WTC11 (cell line): ENCODE results near the gene ARHGAP15.

Source experiments
- CBFB ChIP-seq: sonication (generic); formaldehyde crosslinking; IDR thresholded peaks from 2 replicates; pipeline ENCODE4 v1.8.1; 2022; ENCODE audit warnings: mild to moderate bottlenecking, low read depth, missing genetic modification reagents
- ELF4 ChIP-seq: sonication (generic); formaldehyde crosslinking; IDR thresholded peaks from 2 replicates; pipeline ENCODE4 v1.8.1; 2022; ENCODE audit warnings: low read depth, mild to moderate bottlenecking, moderate library complexity, missing genetic modification reagents
- JUN ChIP-seq: sonication (generic); formaldehyde crosslinking; IDR thresholded peaks from 2 replicates; pipeline ENCODE4 v1.8.0; 2023; ENCODE audit warnings: mild to moderate bottlenecking, missing genetic modification reagents
- MXD4 ChIP-seq: fragments of 250-450 bp; sonication (Bioruptor Pico); IDR thresholded peaks from 2 replicates; pipeline ENCODE4 v1.8.0; 2021; ENCODE audit warnings: mild to moderate bottlenecking, moderate library complexity, borderline replicate concordance
- NFYB ChIP-seq: sonication (generic); formaldehyde crosslinking; conservative IDR thresholded peaks from 2 replicates; pipeline ENCODE4 v1.8.0; 2022; ENCODE audit warnings: low read depth, missing genetic modification reagents
- SP1 ChIP-seq: sonication (generic); formaldehyde crosslinking; conservative IDR thresholded peaks from 2 replicates; pipeline ENCODE4 v1.8.1; 2022; ENCODE audit warnings: missing genetic modification reagents
- ZBTB21 ChIP-seq: sonication (generic); formaldehyde crosslinking; IDR thresholded peaks from 2 replicates; pipeline ENCODE4 v1.8.1; 2023; ENCODE audit warnings: mild to moderate bottlenecking, missing genetic modification reagents, borderline replicate concordance
- ZNF138 ChIP-seq: sonication (generic); formaldehyde crosslinking; conservative IDR thresholded peaks from 2 replicates; pipeline ENCODE4 v1.8.1; 2022; ENCODE audit warnings: mild to moderate bottlenecking, moderate library complexity, missing genetic modification reagents
- ZNF263 ChIP-seq: sonication (generic); formaldehyde crosslinking; IDR thresholded peaks from 2 replicates; pipeline ENCODE4 v1.8.1; 2022; ENCODE audit warnings: low read depth, mild to moderate bottlenecking, moderate library complexity, missing genetic modification reagents
- TF ChIP-seq, protein P1 (sequence below): fragments of 200-600 bp; IDR thresholded peaks from 2 replicates; pipeline ENCODE4 v1.8.0; 2022; ENCODE audit warnings: antibody characterized with exemption
- TF ChIP-seq, protein P2 (sequence below): sonication (generic); formaldehyde crosslinking; IDR thresholded peaks from 2 replicates; pipeline ENCODE4 v1.8.1; 2022; ENCODE audit warnings: low read depth, missing genetic modification reagents, borderline replicate concordance
- TF ChIP-seq, protein P3 (sequence below): sonication (generic); formaldehyde crosslinking; IDR thresholded peaks from 2 replicates; pipeline ENCODE4 v1.8.0; 2022; ENCODE audit warnings: mild to moderate bottlenecking, missing genetic modification reagents
- TF ChIP-seq, protein P4 (sequence below): sonication (generic); formaldehyde crosslinking; IDR thresholded peaks from 2 replicates; pipeline ENCODE4 v1.8.1; 2023; ENCODE audit warnings: mild to moderate bottlenecking, missing genetic modification reagents, moderate library complexity

DNA sequence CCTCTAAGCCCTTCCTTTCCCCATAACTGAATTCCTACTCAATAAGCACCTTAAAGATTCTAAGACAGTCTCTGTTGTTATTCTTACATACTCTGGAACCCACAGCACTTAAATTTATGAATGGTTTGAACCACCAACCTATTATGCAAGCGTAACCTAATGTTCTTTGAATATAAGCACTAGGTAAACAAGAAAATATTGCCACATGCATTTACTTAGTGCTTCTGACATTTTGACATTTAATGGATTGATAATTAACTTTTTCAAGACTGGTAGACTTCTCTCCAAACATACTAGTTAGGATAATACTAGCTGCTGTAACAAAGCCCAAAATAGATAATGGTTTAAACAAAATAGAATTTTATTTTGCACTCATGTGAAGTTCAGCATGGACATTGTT, 164.8 kb downstream of the ARHGAP15 start:
- no peak for TF ChIP-seq ELF4
- TF ChIP-seq, protein P1, sequence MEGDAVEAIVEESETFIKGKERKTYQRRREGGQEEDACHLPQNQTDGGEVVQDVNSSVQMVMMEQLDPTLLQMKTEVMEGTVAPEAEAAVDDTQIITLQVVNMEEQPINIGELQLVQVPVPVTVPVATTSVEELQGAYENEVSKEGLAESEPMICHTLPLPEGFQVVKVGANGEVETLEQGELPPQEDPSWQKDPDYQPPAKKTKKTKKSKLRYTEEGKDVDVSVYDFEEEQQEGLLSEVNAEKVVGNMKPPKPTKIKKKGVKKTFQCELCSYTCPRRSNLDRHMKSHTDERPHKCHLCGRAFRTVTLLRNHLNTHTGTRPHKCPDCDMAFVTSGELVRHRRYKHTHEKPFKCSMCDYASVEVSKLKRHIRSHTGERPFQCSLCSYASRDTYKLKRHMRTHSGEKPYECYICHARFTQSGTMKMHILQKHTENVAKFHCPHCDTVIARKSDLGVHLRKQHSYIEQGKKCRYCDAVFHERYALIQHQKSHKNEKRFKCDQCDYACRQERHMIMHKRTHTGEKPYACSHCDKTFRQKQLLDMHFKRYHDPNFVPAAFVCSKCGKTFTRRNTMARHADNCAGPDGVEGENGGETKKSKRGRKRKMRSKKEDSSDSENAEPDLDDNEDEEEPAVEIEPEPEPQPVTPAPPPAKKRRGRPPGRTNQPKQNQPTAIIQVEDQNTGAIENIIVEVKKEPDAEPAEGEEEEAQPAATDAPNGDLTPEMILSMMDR = no peak
- TF ChIP-seq, protein P2, sequence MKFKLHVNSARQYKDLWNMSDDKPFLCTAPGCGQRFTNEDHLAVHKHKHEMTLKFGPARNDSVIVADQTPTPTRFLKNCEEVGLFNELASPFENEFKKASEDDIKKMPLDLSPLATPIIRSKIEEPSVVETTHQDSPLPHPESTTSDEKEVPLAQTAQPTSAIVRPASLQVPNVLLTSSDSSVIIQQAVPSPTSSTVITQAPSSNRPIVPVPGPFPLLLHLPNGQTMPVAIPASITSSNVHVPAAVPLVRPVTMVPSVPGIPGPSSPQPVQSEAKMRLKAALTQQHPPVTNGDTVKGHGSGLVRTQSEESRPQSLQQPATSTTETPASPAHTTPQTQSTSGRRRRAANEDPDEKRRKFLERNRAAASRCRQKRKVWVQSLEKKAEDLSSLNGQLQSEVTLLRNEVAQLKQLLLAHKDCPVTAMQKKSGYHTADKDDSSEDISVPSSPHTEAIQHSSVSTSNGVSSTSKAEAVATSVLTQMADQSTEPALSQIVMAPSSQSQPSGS (CRISPR knock-in tag) = no peak
- no peak for TF ChIP-seq ZNF138 (CRISPR knock-in tag)
- TF ChIP-seq SP1 (CRISPR knock-in tag) = no peak
- TF ChIP-seq, protein P3, sequence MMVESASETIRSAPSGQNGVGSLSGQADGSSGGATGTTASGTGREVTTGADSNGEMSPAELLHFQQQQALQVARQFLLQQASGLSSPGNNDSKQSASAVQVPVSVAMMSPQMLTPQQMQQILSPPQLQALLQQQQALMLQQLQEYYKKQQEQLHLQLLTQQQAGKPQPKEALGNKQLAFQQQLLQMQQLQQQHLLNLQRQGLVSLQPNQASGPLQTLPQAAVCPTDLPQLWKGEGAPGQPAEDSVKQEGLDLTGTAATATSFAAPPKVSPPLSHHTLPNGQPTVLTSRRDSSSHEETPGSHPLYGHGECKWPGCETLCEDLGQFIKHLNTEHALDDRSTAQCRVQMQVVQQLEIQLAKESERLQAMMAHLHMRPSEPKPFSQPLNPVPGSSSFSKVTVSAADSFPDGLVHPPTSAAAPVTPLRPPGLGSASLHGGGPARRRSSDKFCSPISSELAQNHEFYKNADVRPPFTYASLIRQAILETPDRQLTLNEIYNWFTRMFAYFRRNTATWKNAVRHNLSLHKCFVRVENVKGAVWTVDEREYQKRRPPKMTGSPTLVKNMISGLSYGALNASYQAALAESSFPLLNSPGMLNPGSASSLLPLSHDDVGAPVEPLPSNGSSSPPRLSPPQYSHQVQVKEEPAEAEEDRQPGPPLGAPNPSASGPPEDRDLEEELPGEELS (CRISPR knock-in tag) = no peak
- no peak for TF ChIP-seq NFYB (CRISPR knock-in tag)
- TF ChIP-seq MXD4 = no peak
- TF ChIP-seq CBFB (CRISPR knock-in tag) = no peak
- no peak for TF ChIP-seq ZNF263
- TF ChIP-seq, protein P4, sequence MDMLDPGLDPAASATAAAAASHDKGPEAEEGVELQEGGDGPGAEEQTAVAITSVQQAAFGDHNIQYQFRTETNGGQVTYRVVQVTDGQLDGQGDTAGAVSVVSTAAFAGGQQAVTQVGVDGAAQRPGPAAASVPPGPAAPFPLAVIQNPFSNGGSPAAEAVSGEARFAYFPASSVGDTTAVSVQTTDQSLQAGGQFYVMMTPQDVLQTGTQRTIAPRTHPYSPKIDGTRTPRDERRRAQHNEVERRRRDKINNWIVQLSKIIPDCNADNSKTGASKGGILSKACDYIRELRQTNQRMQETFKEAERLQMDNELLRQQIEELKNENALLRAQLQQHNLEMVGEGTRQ = no peak
- no peak for TF ChIP-seq JUN (CRISPR knock-in tag)
- no peak for TF ChIP-seq ZBTB21 (CRISPR knock-in tag)
